Measurements from ENCODE around the gene SLC2A14.
A peak's percentile ranks its signal among the peaks of the same experiment; 100 is the strongest.
"Not testable (repeated sequence)": the region's sequence is repeated elsewhere in the genome, so short reads cannot be mapped to it uniquely, and the experiment has no call there.

The SLC2A14 gene

GRCh38 chr12:7834701-7835100 lies 38.0 kb downstream of the SLC2A14 start:
- no peak for DNase-seq (ENCODE audit: low read depth in 2 of 2)

GRCh38 chr12:7833831-7834230 lies 38.9 kb downstream of the SLC2A14 start:
- DNase-seq (ENCODE audit: low read depth in 2 of 2) = no peak

GRCh38 chr12:7833201-7833600 lies 39.5 kb downstream of the SLC2A14 start:
- not testable (repeated sequence) for DNase-seq (ENCODE audit: low read depth in 2 of 2)

GRCh38 chr12:7832059-7832696 lies 40.5 kb downstream of the SLC2A14 start:
- DNase-seq (ENCODE audit: low read depth in 2 of 2) = no peak

- DNase-seq (ENCODE audit: low read depth in 2 of 2) = not testable (repeated sequence)
Observed at GRCh38 chr12:7829737-7830136, 43.0 kb downstream of the SLC2A14 start.

- not testable (repeated sequence) for DNase-seq (ENCODE audit: low read depth in 2 of 2)
Observed at GRCh38 chr12:7825754-7826153, 47.0 kb downstream of the SLC2A14 start.

- DNase-seq (ENCODE audit: low read depth in 2 of 2) = peak; percentile 26 to 45
Observed at GRCh38 chr12:7806863-7807487, 65.7 kb downstream of the SLC2A14 start.

- DNase-seq (ENCODE audit: low read depth in 2 of 2) = not testable (repeated sequence)
Observed at GRCh38 chr12:7806319-7806718, 66.4 kb downstream of the SLC2A14 start.

GRCh38 chr12:7801460-7801859 lies 71.3 kb downstream of the SLC2A14 start:
- DNase-seq (ENCODE audit: low read depth in 2 of 2) = no peak

GRCh38 chr12:7798750-7799308 lies 73.9 kb downstream of the SLC2A14 start:
- DNase-seq (ENCODE audit: low read depth in 2 of 2) = not testable (repeated sequence)

- DNase-seq (ENCODE audit: low read depth in 2 of 2) = no peak
Observed at GRCh38 chr12:7797698-7798398, 74.9 kb downstream of the SLC2A14 start.

- DNase-seq (ENCODE audit: low read depth in 2 of 2) = not testable (repeated sequence)
Observed at GRCh38 chr12:7797269-7797668, 75.4 kb downstream of the SLC2A14 start.

GRCh38 chr12:7793211-7793610 lies 79.5 kb downstream of the SLC2A14 start:
- no peak for DNase-seq (ENCODE audit: low read depth in 2 of 2)

- not testable (repeated sequence) for DNase-seq (ENCODE audit: low read depth in 2 of 2)
Observed at GRCh38 chr12:7788884-7789528, 83.7 kb downstream of the SLC2A14 start, which contains the start of gene NANOG. TSS of gene NANOG (plus strand) at chr12:7789402. CDS start at chr12:7789615, 213 bp downstream.

GRCh38 chr12:7788294-7788660 lies 84.4 kb downstream of the SLC2A14 start:
- DNase-seq (ENCODE audit: low read depth in 2 of 2) = no peak

GRCh38 chr12:7787574-7788293 lies 85.0 kb downstream of the SLC2A14 start:
- DNase-seq (ENCODE audit: low read depth in 2 of 2) = no peak

- no peak for DNase-seq (ENCODE audit: low read depth in 2 of 2)
Observed at GRCh38 chr12:7784701-7785100, 88.0 kb downstream of the SLC2A14 start.

GRCh38 chr12:7783433-7783832 lies 89.3 kb downstream of the SLC2A14 start:
- not testable (repeated sequence) for DNase-seq (ENCODE audit: low read depth in 2 of 2)

- DNase-seq (ENCODE audit: low read depth in 2 of 2) = no peak
Observed at GRCh38 chr12:7782055-7782454, 90.7 kb downstream of the SLC2A14 start.

- DNase-seq (ENCODE audit: low read depth in 2 of 2) = no peak
Observed at GRCh38 chr12:7781274-7781673, 91.4 kb downstream of the SLC2A14 start.

GRCh38 chr12:7769999-7770398 lies 102.7 kb downstream of the SLC2A14 start:
- no peak for DNase-seq (ENCODE audit: low read depth in 2 of 2)

Data from stimulated activated CD8-positive, alpha-beta memory T cell treated with anti-CD3 and anti-CD28 coated beads, Interleukin-7, amount 100 ng/mL, for 1 hour (primary cell).